Right kidney (tissue), 1 donor: ENCODE data around the gene OBSL1.

Experiments
- DNase-seq: peaks from one replicate; pipeline ENCODE4 v3.0.0-alpha.2; 2016

Gene OBSL1

DNA sequence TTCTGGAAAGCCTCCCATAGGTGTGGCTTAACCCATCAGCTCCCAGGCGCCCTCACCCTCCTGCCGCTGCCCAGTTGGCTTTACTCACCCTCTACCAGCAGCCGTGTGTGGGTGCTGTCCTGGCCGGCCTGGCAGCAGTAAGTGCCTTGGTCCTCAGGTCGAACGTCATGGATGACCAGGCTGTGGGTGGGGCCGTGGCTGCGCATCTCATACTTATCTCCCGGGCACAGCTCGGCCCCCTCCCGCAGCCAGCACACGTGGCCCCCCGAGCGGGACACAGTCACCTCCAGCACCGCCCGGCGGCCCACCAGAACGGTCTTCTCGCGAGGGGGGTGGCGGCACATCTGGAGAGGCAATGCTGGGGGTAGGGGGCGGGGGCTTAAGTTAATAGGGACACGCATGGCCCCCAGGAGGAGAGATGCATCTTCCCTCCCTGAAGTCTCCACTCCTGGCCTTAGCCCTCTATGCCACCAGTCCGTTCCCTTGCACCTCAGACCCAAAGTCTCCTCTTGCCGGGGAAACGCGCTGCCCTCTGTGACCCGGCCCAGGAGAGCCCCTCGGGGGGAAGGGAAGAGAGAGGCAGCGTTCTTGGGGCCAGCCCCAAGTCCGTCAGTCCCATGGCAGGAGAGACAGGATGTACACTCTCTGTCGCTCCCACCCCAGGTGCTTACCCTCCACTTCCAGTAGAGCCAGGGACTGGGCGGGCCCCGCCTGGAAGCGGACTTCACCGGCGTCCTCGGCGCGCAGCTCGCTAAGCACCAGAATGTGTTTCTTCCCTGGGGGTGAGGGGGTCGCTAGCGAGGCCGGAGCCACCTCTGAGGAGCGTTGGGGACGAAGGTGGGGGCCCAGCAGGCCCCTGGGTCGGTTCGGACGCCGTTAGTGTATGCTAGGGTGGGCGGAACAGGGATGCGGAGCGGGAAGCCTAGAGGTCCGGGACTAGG, 19.6 kb downstream of the OBSL1 start:
- DNase-seq = peak; percentile 81

DNA sequence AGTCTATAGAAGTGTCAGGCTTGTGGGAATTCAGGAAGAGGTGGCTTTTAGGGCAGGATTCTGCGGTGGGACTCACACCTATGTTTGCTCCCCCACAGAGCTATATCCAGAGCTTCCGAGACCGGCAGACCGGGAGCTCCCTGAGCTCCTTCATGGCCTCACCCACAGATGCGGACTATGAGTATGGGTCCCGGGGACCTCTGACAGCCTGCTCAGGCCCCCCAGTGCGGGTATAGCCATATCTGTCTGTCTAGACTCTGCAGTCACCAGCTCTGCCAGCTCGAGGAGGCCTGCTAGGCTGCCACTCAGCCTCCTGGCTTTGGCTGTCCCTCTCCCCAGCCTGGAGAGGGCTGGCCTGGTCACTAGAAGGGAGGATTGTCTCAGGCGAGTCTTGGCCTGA, 21.7 kb downstream of the OBSL1 start:
- DNase-seq = no peak

DNA sequence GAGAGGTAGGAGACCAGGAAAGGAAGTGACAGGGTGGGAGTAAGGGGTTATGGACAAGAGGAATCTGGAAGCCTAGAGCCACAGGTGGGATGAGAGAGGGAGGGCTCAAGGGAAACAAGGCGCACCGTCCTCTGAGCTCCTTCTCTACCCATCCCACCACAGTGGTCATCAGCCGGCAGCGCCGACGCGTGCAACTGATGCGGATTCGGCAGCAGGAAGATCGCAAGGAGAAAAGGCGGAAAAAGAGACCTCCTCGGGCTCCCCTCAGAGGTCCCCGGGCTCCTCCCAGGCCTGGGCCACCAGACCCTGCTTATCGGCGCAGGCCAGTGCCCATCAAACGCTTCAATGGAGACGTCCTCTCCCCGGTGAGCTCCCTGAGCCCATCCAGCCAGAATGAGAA, 22.3 kb downstream of the OBSL1 start:
- no peak for DNase-seq

DNA sequence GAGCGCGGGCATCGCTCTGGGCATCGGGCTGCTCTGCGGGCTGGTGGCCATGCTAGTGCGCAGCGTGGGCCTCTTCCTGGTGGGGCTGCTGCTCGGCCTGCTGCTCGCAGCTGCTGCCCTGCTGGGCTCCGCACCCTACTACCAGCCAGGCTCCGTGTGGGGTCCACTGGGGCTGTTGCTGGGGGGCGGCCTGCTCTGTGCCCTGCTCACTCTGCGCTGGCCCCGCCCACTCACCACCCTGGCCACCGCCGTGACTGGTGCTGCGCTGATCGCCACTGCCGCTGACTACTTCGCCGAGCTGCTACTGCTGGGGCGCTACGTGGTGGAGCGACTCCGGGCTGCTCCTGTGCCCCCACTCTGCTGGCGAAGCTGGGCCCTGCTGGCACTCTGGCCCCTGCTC, 23.7 kb downstream of the OBSL1 start:
- DNase-seq = no peak

DNA sequence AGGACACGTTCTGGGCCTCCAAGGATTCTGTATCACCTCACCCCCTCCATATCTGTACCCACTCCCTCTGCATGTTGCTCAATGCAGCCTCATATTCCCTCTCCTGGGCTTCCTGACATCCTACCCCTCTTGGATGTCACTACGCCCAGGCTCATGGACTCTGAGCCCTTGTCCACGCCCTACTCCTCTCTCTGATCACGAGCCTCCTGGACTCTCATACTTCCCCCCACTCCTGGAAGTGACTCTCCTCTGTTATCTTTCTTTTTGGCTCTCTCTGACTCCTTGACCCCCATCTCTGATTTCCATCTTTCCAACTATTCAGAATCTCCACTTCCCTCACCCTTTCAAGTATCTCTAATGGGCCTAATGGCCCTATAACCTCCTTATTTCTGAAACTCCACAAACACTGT, 25.4 kb downstream of the OBSL1 start:
- DNase-seq = no peak

DNA sequence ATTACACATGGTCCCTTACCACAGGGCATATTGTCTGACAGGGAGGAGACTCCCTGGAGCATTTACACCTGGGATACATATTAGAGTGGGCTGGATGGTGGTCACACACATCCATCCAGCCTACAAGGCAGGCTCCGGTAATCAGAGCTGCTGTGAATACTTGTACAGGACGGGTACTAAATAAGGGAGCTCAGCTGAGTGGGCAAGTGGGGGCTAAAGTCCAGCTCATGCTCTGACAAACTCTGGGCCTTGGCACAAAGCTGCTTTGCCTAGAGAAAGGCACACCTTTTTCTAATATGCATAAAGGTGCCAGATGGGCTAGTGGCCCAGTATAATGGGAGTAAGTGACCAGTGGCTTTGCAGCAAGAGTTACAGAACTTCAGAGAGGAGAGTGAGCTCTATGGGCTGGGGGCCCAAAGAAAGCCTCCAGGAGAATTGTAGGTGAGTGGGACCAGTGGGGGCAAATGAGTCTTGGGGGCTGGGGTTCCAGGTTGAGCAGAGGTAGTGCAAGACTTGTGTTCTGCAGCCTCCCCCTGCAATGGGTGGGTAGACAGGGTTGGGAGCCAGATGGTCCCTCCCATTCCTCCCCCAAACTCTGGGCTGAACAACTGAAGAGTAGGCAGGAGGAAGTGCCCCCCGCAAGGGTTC, 25.9 kb downstream of the OBSL1 start:
- DNase-seq = no peak

DNA sequence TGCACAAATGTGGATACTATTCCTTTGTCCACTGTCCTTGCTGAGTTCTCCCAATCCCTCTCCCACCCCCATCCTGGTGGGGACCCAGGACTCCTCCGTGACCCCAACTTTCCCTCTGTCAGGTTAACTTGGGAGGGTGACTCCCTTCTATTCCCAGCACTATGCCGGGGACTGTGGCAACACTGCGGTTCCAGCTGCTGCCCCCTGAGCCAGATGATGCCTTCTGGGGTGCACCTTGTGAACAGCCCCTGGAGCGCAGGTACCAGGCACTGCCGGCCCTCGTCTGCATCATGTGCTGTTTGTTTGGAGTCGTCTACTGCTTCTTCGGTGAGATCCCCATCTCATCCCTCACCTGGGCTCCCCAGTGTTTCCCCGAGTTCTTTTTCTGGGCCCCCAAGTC, 26.8 kb downstream of the OBSL1 start:
- no peak for DNase-seq

DNA sequence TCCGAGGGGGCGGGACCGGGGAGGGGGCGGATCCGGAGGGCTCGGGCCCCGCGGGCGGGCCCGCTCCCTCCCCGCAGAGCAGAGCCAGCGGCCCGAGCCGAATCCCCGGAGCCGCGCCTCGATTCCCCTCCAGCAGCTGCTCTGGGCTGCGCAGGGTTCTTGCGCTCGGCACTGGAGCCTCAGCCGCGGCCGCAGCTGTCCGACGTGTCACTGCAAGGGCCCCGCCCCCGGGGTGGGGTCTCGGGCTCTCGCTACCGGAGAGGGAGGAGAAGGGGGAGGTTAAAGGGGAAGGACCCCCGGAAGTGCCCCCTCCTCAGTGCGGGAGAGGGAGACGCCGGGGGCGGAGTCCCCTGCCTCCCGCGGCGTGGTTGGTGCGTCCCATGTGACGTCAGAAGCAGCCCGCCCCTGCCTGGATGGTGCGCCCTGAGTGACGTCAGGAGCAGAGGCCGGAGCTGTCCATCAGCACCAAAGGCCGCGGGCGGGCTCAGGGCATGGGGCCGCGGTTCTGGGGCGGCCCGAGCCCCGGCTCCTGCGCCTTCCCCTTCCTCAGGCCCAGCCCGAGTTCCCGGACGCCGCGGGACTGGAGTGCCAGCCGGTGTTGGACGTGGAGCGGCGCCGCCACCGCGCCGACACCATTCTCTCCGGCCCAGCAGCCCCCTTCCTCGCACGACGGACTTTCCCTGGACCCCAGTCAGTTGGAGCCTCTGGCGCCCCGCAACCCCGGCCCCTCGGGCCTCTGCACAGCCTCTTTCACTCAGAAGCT, 27.6 kb downstream of the OBSL1 start, which contains the start of the genes CHPF and TMEM198:
Gene CHPF (minus strand): TSS at position 214 of the 763 bp plus-strand sequence. CDS start 271 bp downstream, outside the sequence.
Gene TMEM198 (plus strand): TSS at position 433 of the 763 bp plus-strand sequence. CDS start 700 bp downstream, outside the sequence.
- peak; percentile 98 for DNase-seq

DNA sequence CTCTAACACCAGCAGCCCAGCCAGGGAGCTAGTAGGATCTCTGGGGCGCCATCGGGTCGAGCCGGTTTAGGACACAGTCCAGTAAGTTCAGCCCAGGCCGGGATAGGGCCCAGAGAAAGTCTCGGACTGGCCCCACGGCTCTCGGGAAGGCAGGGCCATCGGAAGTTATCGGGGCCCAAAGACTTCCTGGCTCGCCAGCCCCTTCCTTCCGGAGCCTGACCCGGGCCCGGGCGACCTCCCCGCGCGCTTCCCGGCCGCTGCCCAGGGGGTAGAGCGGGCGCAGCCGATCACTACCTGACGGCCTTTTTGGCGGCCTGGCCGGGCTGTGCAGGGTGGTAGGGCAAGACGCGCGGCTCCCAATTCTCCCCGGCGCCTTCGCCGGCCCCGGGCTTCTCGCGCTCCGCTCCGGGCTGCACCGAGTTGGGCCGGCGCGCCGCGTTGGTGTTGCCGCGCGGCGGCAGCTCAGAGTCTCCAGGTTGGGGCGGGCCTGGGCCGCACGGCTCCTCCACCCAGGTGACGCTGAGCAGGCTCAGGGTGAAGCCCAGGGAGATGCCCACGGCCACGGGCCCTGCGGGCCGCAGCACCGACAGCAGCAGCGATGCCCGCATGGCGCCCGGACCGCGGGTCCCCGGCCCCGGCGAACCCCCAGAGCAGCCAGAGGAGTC, 28.3 kb downstream of the OBSL1 start:
- peak; percentile 91 for DNase-seq

DNA sequence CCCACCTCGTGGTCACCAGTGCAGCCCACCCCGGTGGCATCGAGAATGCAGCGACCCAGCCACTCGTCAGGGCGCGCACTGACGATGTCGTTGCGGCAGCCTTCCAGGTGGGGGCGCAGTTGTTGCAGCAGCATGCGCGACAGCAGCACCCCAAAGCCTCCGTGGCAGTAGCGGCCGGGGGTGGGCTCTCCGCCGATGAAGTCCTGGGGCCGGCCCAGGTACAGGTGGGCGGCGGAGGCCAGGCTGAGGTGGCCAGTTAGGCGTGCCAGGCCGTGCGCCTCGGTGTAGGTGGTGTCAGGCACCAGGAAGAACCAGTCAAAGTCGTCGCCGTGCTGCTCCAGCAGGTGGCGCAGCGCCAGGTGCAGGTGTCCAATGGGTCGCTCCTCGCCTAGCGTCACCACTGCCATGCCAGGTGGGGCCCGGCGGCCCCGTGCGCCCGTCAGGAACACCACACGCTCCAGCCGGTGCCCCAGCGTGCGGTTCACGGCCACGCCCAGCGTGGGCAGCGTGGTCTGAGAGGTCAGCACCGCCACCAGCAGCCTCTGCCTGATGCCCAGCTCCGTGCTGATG, 29.6 kb downstream of the OBSL1 start:
- DNase-seq = peak; percentile 98

DNA sequence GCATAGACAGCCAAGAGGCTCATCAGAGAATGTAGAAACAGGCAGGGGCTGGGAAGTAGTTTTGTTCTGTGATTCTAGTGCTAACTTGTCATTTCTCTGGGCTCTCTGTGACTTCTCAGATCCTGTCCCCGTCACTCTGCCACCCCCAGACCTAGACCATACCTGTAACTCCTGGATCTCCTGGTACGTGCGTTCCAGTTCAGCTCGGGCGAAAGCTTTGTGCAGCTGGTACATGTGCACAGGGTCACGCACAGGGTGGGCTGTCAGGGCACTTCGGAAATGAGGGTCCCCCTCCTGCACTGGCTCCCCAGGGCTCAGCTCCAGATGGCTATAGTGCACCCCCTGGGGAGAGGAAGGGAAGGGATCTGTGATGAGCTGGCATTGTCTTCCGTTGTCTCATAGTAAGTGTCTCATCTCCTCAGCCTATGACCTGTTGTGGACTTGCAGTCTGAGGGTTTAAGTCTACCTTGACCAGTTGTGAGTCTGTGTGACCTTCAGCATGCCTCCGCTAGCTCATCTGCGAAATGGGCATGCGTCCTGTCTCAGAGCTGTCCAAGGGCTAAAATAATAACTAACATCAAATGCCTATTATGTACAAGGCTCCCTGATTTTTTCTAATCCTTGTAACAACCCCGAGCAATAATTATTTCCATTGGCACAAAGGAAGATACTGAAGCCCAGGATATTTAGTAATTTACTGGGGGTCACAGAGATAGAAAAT, 30.4 kb downstream of the OBSL1 start:
- no peak for DNase-seq

DNA sequence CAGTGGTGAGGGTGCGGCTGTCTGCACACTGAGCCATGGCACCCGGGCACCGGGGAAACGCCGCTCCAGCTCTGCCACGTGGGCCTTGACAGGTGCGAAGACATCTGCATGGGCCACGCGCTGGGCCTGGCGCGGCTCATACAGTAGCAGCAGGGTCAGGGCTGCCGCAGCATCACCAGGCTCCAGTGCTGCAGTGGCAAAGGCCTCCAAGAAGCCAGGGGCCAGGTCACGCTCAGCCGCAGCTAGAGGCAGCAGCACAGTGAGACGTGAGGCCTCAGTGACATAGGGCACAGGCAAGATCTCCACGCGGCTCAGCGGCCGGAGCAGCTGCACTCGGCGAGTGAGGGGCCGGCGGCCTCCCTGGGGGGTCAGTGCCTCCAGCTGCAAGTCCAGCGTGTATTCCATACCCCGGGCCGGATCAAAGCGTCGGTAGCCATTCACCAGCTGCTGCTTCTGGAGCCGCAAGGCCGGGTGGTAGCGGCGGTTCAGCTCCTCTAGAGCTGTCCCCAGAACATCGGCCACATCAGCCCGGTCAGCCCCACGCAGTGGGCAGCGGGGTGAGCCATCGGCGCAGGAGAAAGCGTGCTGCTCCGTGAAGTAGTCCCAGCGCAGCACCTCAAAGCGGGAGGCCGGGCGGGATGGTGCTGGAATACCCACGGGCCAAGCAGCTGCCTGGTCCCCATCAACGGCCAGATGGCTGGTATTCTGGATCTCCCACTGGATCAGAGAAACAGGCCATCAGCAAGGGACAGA, 31.2 kb downstream of the OBSL1 start:
- no peak for DNase-seq

DNA sequence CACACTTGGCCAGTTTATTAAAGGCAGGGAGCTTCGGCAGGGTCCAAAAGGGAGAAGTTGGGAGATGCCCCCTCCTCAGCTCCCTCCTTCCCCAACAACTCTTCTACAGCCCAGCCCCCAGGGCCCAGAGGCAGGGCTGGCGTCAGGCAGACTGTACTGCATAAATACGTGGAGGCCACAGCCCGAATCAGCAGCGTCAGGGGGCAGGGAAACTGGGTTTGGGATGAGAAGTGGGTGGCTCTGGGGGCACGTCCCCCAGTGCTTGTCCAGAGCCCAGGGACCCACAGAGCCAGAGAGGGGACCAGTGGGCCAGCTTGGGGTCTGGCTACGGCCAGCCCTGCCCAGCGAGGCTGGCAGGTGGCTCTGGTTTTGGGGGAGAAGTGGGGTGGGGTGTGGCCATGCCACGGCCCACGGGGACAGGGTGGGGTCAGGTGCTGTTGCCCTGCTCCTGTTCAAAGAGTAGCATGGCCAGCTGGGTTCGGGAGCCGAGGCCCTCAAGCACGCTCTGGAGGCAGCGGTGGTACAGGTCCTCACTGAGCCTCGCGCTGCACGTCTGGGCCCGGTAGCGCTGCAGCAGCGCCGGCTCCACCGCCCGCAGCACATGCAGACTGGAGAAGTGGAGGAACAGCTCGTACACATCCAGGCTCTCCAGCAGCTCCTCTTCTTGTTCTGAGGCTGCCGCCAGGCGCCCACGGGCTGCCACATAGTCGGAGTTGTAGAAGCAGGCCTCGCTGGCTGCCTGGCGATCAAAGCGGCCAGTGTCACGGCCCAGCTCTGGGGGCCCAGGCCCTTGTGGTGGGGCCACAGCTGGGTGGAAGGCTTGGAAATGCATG, 32.2 kb downstream of the OBSL1 start:
- no peak for DNase-seq

DNA sequence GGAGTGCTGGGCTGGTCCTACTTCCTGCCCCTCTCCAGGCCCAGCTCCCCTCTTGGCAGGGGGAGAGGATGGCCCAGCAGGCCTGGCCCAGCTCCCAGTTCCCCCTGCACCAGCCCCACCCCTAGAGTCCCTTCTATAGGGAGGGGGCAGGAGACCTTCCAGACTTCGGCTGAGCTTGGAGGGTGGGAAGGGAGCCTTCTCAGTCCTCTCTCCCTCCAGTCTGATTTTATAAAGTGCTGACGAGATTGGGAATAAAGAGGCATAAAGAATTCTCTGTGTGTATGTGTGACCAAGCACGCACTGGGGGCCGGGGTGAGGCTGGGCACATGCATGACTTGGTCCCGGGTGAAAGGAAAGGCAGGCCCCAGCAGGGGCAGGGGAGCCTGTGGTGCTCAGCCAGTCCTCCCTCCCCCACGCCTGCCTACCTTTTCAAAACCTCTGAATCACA, 32.8 kb downstream of the OBSL1 start:
- DNase-seq = peak; percentile 39

DNA sequence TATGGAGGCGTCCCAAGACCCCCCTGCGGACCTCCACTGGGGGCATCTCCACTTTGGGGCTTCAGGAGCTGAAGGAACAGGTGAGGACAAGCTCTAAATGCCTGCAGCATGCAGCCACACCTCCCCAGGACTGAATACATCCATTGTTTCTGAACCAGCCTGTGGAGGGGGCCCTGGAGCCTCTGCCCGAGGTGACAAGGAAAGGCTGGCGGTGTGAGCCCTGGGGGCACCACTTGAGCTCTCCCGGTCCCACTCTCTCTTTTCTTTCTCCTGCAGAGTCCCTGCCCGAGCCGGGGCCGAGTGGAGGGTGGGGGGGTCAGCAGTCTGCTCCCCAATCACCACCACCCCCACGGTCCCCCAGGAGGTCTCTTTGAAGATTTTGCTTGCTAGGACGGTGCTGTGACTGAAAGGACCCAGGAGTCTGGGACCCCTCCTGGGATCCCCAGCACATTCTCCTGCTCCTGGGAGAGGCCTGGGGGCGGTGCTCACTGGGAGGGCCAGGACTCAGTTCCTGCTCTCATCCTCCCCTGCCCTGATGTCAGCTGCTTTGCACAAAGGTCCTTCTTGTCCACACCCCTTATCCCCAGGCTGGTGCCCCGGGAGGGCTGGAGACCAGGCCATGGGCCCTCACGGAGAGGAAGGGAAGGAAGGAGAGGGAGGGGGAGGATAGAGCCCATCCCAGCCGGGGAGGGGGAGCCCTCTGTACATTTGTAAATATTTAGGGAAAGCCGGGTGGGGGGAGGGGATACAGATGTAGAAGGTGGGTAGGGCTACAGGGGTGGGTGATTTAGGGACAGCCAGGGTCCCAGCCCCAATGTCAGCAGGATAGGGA, 33.5 kb downstream of the OBSL1 start:
- no peak for DNase-seq

DNA sequence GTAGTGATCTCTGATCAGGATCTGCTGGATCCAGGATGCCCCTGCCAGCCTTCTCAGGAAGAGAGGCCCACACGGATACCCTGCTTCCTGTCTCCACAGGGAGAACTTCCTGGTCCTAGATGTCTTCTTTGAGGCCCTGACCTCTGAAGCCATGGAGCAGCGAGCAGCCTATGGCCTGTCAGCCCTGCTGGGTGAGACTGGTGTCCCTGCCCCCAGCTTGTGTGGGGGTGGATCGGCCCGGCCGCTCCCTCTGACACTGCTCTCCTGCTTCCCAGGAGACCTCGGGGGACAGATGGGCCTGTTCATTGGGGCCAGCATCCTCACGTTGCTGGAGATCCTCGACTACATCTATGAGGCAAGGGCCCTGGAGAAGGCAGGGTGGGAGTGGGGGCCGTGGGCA, 34.4 kb downstream of the OBSL1 start:
- DNase-seq = no peak

DNA sequence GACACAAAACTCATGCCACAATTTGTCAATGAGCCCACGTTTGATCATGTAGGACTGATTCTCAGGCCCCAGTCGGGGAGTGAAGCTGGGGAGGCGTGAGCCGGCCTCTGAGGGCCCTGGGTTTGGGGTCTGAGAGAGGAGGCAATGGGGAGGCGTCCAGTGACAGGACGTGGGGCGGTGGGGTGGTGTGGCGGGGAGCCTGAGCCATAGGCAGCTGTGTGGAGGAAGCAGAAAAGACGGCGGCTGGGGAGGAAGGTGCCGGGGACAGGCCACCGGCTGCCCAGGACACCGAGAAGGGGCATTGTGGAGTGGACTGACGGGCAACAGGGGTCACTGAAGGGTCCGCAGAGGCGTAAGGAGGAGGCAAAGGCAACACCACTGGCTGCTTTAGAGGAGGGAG, 34.9 kb downstream of the OBSL1 start:
- no peak for DNase-seq

DNA sequence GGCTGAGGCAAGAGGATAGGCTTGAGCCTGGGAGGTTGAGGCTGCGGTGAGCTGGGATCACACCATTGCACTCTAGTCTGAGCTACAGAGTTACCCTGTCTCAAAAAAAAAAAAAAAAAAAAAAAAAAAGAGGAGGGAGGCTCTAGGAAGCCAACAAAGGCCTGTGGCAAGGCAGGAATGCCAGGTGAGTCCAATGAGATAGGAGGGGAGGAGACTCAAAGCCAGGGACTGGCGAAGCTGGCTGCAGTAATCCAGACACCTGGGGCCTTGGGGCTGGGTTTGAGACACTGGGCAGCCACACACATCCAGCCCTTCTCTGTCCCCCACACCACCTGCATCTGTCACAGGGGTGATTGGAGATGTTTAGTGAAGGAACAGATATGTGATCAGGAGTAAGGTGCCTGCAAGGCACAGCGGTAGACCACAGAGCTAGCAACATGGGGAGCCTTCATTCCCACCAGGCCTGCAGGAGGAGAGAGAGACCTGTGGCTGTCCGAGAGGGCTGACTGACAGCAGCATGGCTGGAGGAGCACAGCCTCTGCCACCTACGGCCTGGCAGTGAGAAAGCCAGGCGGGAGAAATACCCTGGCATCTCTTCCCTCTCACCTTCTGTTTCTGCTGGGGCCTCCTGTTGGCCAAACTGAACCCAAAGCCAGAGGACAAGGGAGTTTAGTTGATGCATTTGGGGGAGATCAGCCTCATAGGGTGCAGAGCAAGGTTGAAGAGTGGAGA, 37.2 kb downstream of the OBSL1 start:
- no peak for DNase-seq
